Activated T-cell treated with anti-CD3 and anti-CD28 coated beads, Interleukin-2, amount 50 U/mL, for 72 hours (primary cell): ENCODE measurements around the gene GRID1. TPM values are rescaled to one million over a fixed set of nuclear protein-coding genes. Genes with fewer than 3 reads are reported as not detected.

ENCODE experiments used
- ATAC-seq, 2 donors: fragments of 150-1000 bp; cut with Tn5 transposase; replicated peaks in 1 of 2; 2 replicates each; pipeline ENCODE4 v1.10.0; 2021; ENCODE audit warnings: moderate library complexity in 2 of 2, mild to moderate bottlenecking in 1 of 2
- DNase-seq, 2 donors: peaks; one replicate each; pipeline ENCODE4 v3.0.0; 2021 to 2022; ENCODE audit warnings: mixed read lengths in 1 of 2
- H3K27ac Mint-ChIP-seq: one replicate; pipeline ENCODE4 v1.8.0; 2022; ENCODE audit warnings: mild to moderate bottlenecking, moderate library complexity, mixed read lengths
- H3K27me3 Mint-ChIP-seq: one replicate; pipeline ENCODE4 v1.8.0; 2022; ENCODE audit warnings: low read depth, mixed read lengths
- H3K36me3 Mint-ChIP-seq, 2 donors: one replicate each; pipeline ENCODE4 v1.8.0; 2022; ENCODE audit warnings: mixed read lengths in 2 of 2, mild to moderate bottlenecking in 1 of 2; ENCODE audit not compliant: insufficient read depth in 2 of 2
- H3K4me1 Mint-ChIP-seq: one replicate; pipeline ENCODE4 v1.8.0; 2022; ENCODE audit warnings: low read depth, mixed read lengths
- H3K4me3 Mint-ChIP-seq, 2 donors: one replicate each; pipeline ENCODE4 v1.8.0; 2022; ENCODE audit warnings: mild to moderate bottlenecking in 2 of 2, mixed read lengths in 2 of 2, moderate library complexity in 2 of 2
- H3K9me3 Mint-ChIP-seq, 2 donors: one replicate each; pipeline ENCODE4 v1.8.0; 2022; ENCODE audit warnings: mixed read lengths in 2 of 2
- total RNA-seq, 2 donors: library from RNA; stranded (reverse); gene quantifications; one replicate each; pipeline ENCODE4 v1.2.3, GENCODE V29; 2022

GRID1 gene
- total RNA-seq, 2 donors from 2014 or later: not detected

GRCh38 chr10:86130737-86131475 lies 235.7 kb downstream of the GRID1 start:
- DNase-seq: no peak
- H3K9me3 Mint-ChIP-seq: no peaks in the 10 kb centered on the region
- no peak overlapping the region for H3K4me3 Mint-ChIP-seq
- H3K27ac Mint-ChIP-seq: no peak overlapping the region
- ATAC-seq: no peak
- H3K27me3 Mint-ChIP-seq: peaks cover 27% of the 10 kb centered on the region
- no peaks in the 10 kb centered on the region for H3K36me3 Mint-ChIP-seq
- H3K4me1 Mint-ChIP-seq: no peaks in the 10 kb centered on the region

- Mint-ChIP-seq H3K4me3 (no peak overlapping the region), H3K27ac (no peak overlapping the region), H3K36me3 (no peaks in the 10 kb centered on the region), H3K9me3 (no peaks in the 10 kb centered on the region), H3K27me3 (peaks cover 27% of the 10 kb centered on the region), H3K4me1 (no peaks in the 10 kb centered on the region)
- no peak for DNase-seq
- no peak for ATAC-seq
Measured at GRCh38 chr10:86130041-86130440, 236.6 kb downstream of the GRID1 start.

- H3K9me3 Mint-ChIP-seq: no peaks in the 10 kb centered on the region
- peaks cover 27% of the 10 kb centered on the region for H3K27me3 Mint-ChIP-seq
- H3K4me3 Mint-ChIP-seq: no peak overlapping the region
- H3K36me3 Mint-ChIP-seq: no peaks in the 10 kb centered on the region
- DNase-seq (no peak), ATAC-seq (no peak)
- no peak overlapping the region for H3K27ac Mint-ChIP-seq
- no peaks in the 10 kb centered on the region for H3K4me1 Mint-ChIP-seq
Measured at GRCh38 chr10:86128360-86128759, 238.2 kb downstream of the GRID1 start.

- ATAC-seq (no peak), DNase-seq (no peak)
- H3K27me3 Mint-ChIP-seq: peaks cover 27% of the 10 kb centered on the region
- H3K36me3 Mint-ChIP-seq: no peaks in the 10 kb centered on the region
- no peak overlapping the region for H3K4me3 Mint-ChIP-seq
- no peak overlapping the region for H3K27ac Mint-ChIP-seq
- no peaks in the 10 kb centered on the region for H3K4me1 Mint-ChIP-seq
- no peaks in the 10 kb centered on the region for H3K9me3 Mint-ChIP-seq
Measured at GRCh38 chr10:86127274-86127819, 239.2 kb downstream of the GRID1 start.

- no peaks in the 10 kb centered on the region for H3K4me1 Mint-ChIP-seq
- no peak overlapping the region for H3K27ac Mint-ChIP-seq
- ATAC-seq (no peak), DNase-seq (no peak)
- H3K27me3 Mint-ChIP-seq: peaks cover 26% of the 10 kb centered on the region
- no peaks in the 10 kb centered on the region for H3K9me3 Mint-ChIP-seq
- H3K4me3 Mint-ChIP-seq: no peak overlapping the region
- no peaks in the 10 kb centered on the region for H3K36me3 Mint-ChIP-seq
Measured at GRCh38 chr10:86124734-86125133, 241.9 kb downstream of the GRID1 start.

GRCh38 chr10:86123715-86124114 lies 242.9 kb downstream of the GRID1 start:
- H3K4me3 Mint-ChIP-seq: no peak overlapping the region
- H3K27ac Mint-ChIP-seq: no peak overlapping the region
- H3K36me3 Mint-ChIP-seq: no peaks in the 10 kb centered on the region
- H3K4me1 Mint-ChIP-seq: no peaks in the 10 kb centered on the region
- DNase-seq: no peak
- H3K9me3 Mint-ChIP-seq: no peaks in the 10 kb centered on the region
- H3K27me3 Mint-ChIP-seq: peaks cover 16% of the 10 kb centered on the region
- no peak for ATAC-seq

- H3K4me1 Mint-ChIP-seq: no peaks in the 10 kb centered on the region
- peaks cover 12% of the 10 kb centered on the region for H3K27me3 Mint-ChIP-seq
- no peak overlapping the region for H3K4me3 Mint-ChIP-seq
- no peaks in the 10 kb centered on the region for H3K9me3 Mint-ChIP-seq
- no peaks in the 10 kb centered on the region for H3K36me3 Mint-ChIP-seq
- no peak overlapping the region for H3K27ac Mint-ChIP-seq
- ATAC-seq: no peak
- DNase-seq: no peak
Measured at GRCh38 chr10:86123304-86123703, 243.3 kb downstream of the GRID1 start.

GRCh38 chr10:86122646-86123045 lies 243.9 kb downstream of the GRID1 start:
- H3K9me3 Mint-ChIP-seq: no peaks in the 10 kb centered on the region
- DNase-seq (no peak), ATAC-seq (no peak)
- H3K4me3 Mint-ChIP-seq: no peak overlapping the region
- no peaks in the 10 kb centered on the region for H3K36me3 Mint-ChIP-seq
- no peaks in the 10 kb centered on the region for H3K4me1 Mint-ChIP-seq
- peaks cover 6% of the 10 kb centered on the region for H3K27me3 Mint-ChIP-seq
- no peak overlapping the region for H3K27ac Mint-ChIP-seq

- no peaks in the 10 kb centered on the region for H3K4me1 Mint-ChIP-seq
- H3K27ac Mint-ChIP-seq: no peak overlapping the region
- no peak for DNase-seq
- H3K4me3 Mint-ChIP-seq: no peak overlapping the region
- no peaks in the 10 kb centered on the region for H3K9me3 Mint-ChIP-seq
- no peak for ATAC-seq
- no peaks in the 10 kb centered on the region for H3K27me3 Mint-ChIP-seq
- no peaks in the 10 kb centered on the region for H3K36me3 Mint-ChIP-seq
Measured at GRCh38 chr10:86121200-86121599, 245.4 kb downstream of the GRID1 start.

GRCh38 chr10:86117051-86117450 lies 249.5 kb downstream of the GRID1 start:
- Mint-ChIP-seq H3K9me3 (no peaks in the 10 kb centered on the region), H3K27ac (no peak overlapping the region), H3K27me3 (no peaks in the 10 kb centered on the region), H3K4me3 (no peak overlapping the region), H3K4me1 (no peaks in the 10 kb centered on the region), H3K36me3 (no peaks in the 10 kb centered on the region)
- DNase-seq: no peak
- ATAC-seq: no peak

GRCh38 chr10:86113983-86114382 lies 252.6 kb downstream of the GRID1 start:
- Mint-ChIP-seq H3K4me1 (no peaks in the 10 kb centered on the region), H3K9me3 (no peaks in the 10 kb centered on the region), H3K36me3 (no peaks in the 10 kb centered on the region), H3K27me3 (no peaks in the 10 kb centered on the region), H3K27ac (no peak overlapping the region), H3K4me3 (no peak overlapping the region)
- DNase-seq (no peak), ATAC-seq (no peak)

- Mint-ChIP-seq H3K36me3 (no peaks in the 10 kb centered on the region), H3K9me3 (no peaks in the 10 kb centered on the region), H3K4me1 (no peaks in the 10 kb centered on the region), H3K27ac (no peak overlapping the region), H3K4me3 (no peak overlapping the region), H3K27me3 (no peaks in the 10 kb centered on the region)
- DNase-seq: no peak
- no peak for ATAC-seq
Measured at GRCh38 chr10:86113501-86113900, 253.1 kb downstream of the GRID1 start.

- Mint-ChIP-seq H3K27ac (no peak overlapping the region), H3K4me3 (no peak overlapping the region), H3K4me1 (no peaks in the 10 kb centered on the region), H3K36me3 (no peaks in the 10 kb centered on the region), H3K9me3 (no peaks in the 10 kb centered on the region), H3K27me3 (no peaks in the 10 kb centered on the region)
- ATAC-seq: no peak
- no peak for DNase-seq
Measured at GRCh38 chr10:86113044-86113443, 253.6 kb downstream of the GRID1 start.
